GM23248 (cell line): Measurements from ENCODE around the gene PPHLN1.

ENCODE experiments used
- EZH2 ChIP-seq: fragments of 200-600 bp; sonication (generic); IDR thresholded peaks from 2 replicates; pipeline ENCODE4 v1.6.1; 2018; ENCODE audit warnings: antibody characterized with exemption, mild to moderate bottlenecking; ENCODE audit not compliant: insufficient read depth, poor library complexity, severe bottlenecking
- EZH2phosphoT487 ChIP-seq: fragments of 200-600 bp; sonication (generic); IDR thresholded peaks from 2 replicates; pipeline ENCODE4 v1.6.1; 2018; ENCODE audit warnings: antibody characterized with exemption, moderate library complexity, mild to moderate bottlenecking, low read depth; ENCODE audit not compliant: insufficient read depth

DNA sequence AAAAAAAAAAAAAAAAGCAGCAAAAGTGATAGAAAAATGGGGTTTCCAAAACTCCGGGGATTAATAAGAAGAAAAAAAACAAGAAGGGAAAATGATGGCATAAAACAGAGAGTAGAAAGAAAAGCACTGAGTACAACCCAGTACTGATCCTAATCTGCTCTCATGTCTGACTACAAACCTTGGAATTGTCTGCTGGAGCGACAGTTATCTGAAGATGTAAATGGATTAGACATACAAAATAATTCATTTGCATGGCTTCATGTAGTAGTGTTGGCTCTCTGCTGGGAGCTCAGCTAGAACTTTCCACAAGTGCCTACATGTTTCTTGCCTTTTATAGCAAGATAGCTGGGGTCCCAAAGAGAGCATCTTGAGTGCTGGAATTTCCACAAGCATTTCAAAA lies 34.3 kb upstream of the PPHLN1 start:
- TF ChIP-seq EZH2phosphoT487 (no peak), EZH2 (no peak)
